Skin epidermis (tissue), 12 donors: ENCODE data around the gene CCNDBP1.

Source experiments
- H3K27ac ChIP-seq, 21 experiments: fragments of 200-600 bp; sonication (generic) in 11 of 21; one replicate each; pipeline ENCODE4 v1.5.0; 2020; ENCODE audit warnings: mild to moderate bottlenecking in 3 of 21, inconsistent platforms in 2 of 21, moderate library complexity in 2 of 21
- H3K4me3 ChIP-seq, 7 experiments: fragments of 200-600 bp; sonication (generic) in 2 of 7; one replicate each; pipeline ENCODE4 v1.5.0; 2020; ENCODE audit warnings: inconsistent platforms in 2 of 7, mild to moderate bottlenecking in 2 of 7, moderate library complexity in 1 of 7

The CCNDBP1 gene

GRCh38 chr15:43238671-43239131, 53.5 kb downstream of the CCNDBP1 start:
- H3K27ac ChIP-seq = peak overlapping the region in 1 of 21 experiments; percentile 4

GRCh38 chr15:43239732-43240491, 54.7 kb downstream of the CCNDBP1 start:
- H3K27ac ChIP-seq = peak overlapping the region in 3 of 21 experiments; percentile 4 to 49 (median 21)
- H3K4me3 ChIP-seq = no peak overlapping the region

More at GRCh38 chr15:43238671-43239131, 53.5 kb downstream of the CCNDBP1 start:
- H3K4me3 ChIP-seq = no peak overlapping the region

- peak overlapping the region in 3 of 21 experiments; percentile 27 to 66 (median 49) for H3K27ac ChIP-seq
- no peak overlapping the region for H3K4me3 ChIP-seq
Measured at GRCh38 chr15:43241100-43241499, 55.9 kb downstream of the CCNDBP1 start.

- Histone ChIP-seq H3K27ac (peak overlapping the region in 1 of 21 experiments; percentile 7), H3K4me3 (no peak overlapping the region)
Measured at GRCh38 chr15:43242616-43243015, 57.4 kb downstream of the CCNDBP1 start.

GRCh38 chr15:43243020-43243645, 57.9 kb downstream of the CCNDBP1 start:
- Histone ChIP-seq H3K27ac (peak overlapping the region in 1 of 21 experiments; percentile 7), H3K4me3 (no peak overlapping the region)

GRCh38 chr15:43244092-43244491, 58.9 kb downstream of the CCNDBP1 start:
- Histone ChIP-seq H3K27ac (no peak overlapping the region), H3K4me3 (no peak overlapping the region)

- Histone ChIP-seq H3K27ac (no peak overlapping the region), H3K4me3 (no peak overlapping the region)
Measured at GRCh38 chr15:43246261-43246774, 61.1 kb downstream of the CCNDBP1 start.
